ENCODE data around the gene CD160. TPM values are rescaled to one million over a fixed set of nuclear protein-coding genes. Genes with fewer than 3 reads are reported as not detected.
"Not testable (repeated sequence)": the region's sequence is repeated elsewhere in the genome, so short reads cannot be mapped to it uniquely, and the experiment has no call there.

CD160 gene
- total and polyA plus RNA-seq, 10 of the 15 experiments (the other 5 are each of a cell fraction or from before 2014, with no cell fraction given), result 0.06 to 1.1 (median 0.26) TPM; not detected in 5

DNA sequence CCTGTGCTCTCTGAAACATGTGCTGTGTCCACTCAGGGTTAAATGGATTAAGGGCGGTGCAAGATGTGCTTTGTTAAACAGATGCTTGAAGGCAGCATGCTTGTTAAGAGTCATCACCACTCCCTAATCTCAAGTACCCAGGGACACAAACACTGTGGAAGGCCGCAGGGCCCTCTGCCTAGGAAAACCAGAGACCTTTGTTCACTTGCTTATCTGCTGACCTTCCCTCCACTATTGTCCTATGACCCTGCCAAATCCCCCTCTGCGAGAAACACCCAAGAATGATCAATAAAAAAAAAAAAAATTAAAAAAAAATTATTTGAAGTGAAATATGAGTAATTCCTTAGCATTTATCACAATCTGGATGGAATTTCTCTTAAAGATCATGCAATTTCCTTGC is 45.8 kb downstream of the CD160 start:
- intact Hi-C loops (cut with micrococcal nuclease; ENCODE audit: unreplicated experiment), result not testable (repeated sequence)

DNA sequence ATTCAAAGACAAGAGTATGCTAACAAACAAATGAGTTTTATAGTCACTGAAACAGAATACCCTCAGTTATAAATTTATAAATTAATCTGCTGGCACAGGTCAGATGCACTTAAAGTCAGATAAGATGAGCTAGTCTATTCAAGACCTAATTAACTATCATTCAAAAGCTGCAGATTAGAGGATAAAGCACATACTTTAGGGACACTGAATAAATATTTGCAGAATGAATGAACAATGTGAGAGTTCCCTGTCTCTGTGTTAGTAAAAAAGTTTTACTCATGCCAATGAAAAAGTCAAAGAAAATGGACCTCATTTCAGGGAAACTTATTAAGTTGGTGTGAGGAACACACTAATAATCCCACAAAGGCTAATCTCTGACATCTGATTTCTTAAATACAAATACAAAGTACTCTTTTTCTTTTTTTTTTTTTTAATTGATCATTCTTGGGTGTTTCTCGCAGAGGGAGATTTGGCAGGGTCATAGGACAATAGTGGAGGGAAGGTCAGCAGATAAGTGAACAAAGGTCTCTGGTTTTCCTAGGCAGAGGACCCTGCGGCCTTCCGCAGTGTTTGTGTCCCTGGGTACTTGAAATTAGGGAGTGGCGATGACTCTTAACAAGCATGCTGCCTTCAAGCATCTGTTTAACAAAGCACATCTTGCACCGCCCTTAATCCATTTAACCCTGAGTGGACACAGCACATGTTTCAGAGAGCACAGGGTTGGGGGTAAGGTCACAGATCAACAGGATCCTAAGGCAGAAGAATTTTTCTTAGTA is 46.5 kb downstream of the CD160 start:
- H3K9ac ChIP-seq (ENCODE audit: control insufficient read depth, insufficient read depth, low read length); H4K20me1 ChIP-seq (ENCODE audit: control insufficient read depth, insufficient read depth); CTCF ChIA-PET; H3K27me3 ChIP-seq (replicated peaks in 1 of 2; ENCODE audit: control insufficient read depth in 2 of 2, insufficient read depth in 2 of 2, low read length in 1 of 2); H3K4me2 ChIP-seq (ENCODE audit: control insufficient read depth, insufficient read depth); H3K4me1 ChIP-seq (ENCODE audit: control insufficient read depth, insufficient read depth, low read length); RAD21 ChIA-PET (ENCODE audit: unreplicated experiment); DNase-seq (ENCODE audit: low read depth, low spot score); H3K27ac ChIP-seq (ENCODE audit: control insufficient read depth, insufficient read depth); POLR2A ChIA-PET; H3K9me3 ChIP-seq (replicated peaks; ENCODE audit: control insufficient read depth, insufficient read depth, low read length); FAIRE-seq; in situ Hi-C loops (cut with MboI); ATAC-seq; H3K4me3 ChIP-seq; H2AFZ ChIP-seq (ENCODE audit: control insufficient read depth, low read depth, low read length); H3K36me3 ChIP-seq (ENCODE audit: control insufficient read depth in 2 of 2, insufficient read depth in 2 of 2, low read length in 1 of 2); intact Hi-C loops (cut with micrococcal nuclease; ENCODE audit: unreplicated experiment); SMC1A ChIA-PET (ENCODE audit: uncharacterized antibody, unreplicated experiment); BruUV-seq (replicated peaks); H3K79me2 ChIP-seq (ENCODE audit: control insufficient read depth, insufficient read depth, low read length): not testable (repeated sequence)
- WGBS (ENCODE audit: insufficient coverage, insufficient replicate concordance, low lambda C conversion rate, missing lambda C conversion rate), result 96% methylated on average over 4 of the region's 5 CpGs

More for the DNA sequence above, 45.8 kb downstream of the CD160 start:
- BruUV-seq (replicated peaks); H3K36me3 ChIP-seq (ENCODE audit: control insufficient read depth in 2 of 2, insufficient read depth in 2 of 2, low read length in 1 of 2); H3K79me2 ChIP-seq (ENCODE audit: control insufficient read depth, insufficient read depth, low read length); H3K4me2 ChIP-seq (ENCODE audit: control insufficient read depth, insufficient read depth); ATAC-seq; H3K27ac ChIP-seq (ENCODE audit: control insufficient read depth, insufficient read depth); SMC1A ChIA-PET (ENCODE audit: uncharacterized antibody, unreplicated experiment); FAIRE-seq; H3K4me3 ChIP-seq; H3K4me1 ChIP-seq (ENCODE audit: control insufficient read depth, insufficient read depth, low read length); H2AFZ ChIP-seq (ENCODE audit: control insufficient read depth, low read depth, low read length); H3K9me3 ChIP-seq (replicated peaks; ENCODE audit: control insufficient read depth, insufficient read depth, low read length); in situ Hi-C loops (cut with MboI); H4K20me1 ChIP-seq (ENCODE audit: control insufficient read depth, insufficient read depth); CTCF ChIA-PET; RAD21 ChIA-PET (ENCODE audit: unreplicated experiment); DNase-seq (ENCODE audit: low read depth, low spot score); H3K9ac ChIP-seq (ENCODE audit: control insufficient read depth, insufficient read depth, low read length); POLR2A ChIA-PET; H3K27me3 ChIP-seq (replicated peaks in 1 of 2; ENCODE audit: control insufficient read depth in 2 of 2, insufficient read depth in 2 of 2, low read length in 1 of 2): not testable (repeated sequence)
- no CpG with 5 or more reads among the region's 3 CpGs for WGBS (ENCODE audit: insufficient coverage, insufficient replicate concordance, low lambda C conversion rate, missing lambda C conversion rate)

DNA sequence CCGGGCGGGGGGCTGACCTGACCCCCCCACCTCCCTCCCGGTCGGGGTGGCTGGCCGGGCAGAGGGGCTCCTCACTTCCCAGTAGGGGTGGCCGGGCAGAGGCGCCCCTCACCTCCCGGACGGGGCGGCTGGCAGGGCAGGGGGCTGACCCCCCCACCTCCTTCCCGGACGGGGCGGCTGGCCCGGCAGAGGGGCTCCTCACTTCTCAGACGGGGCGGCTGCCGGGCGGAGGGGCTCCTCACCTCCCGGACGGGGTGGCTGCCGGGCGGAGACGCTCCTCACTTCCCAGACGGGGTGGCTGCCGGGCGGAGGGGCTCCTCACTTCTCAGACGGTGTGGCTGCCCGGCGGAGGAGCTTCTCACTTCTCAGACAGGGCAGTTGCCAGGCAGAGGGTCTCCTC is 47.6 kb downstream of the CD160 start:
- in situ Hi-C loops (cut with MboI); H3K4me3 ChIP-seq; H3K27ac ChIP-seq (ENCODE audit: control insufficient read depth, insufficient read depth); H3K4me2 ChIP-seq (ENCODE audit: control insufficient read depth, insufficient read depth); H4K20me1 ChIP-seq (ENCODE audit: control insufficient read depth, insufficient read depth); ATAC-seq; intact Hi-C loops (cut with micrococcal nuclease; ENCODE audit: unreplicated experiment); DNase-seq (ENCODE audit: low read depth, low spot score); H3K79me2 ChIP-seq (ENCODE audit: control insufficient read depth, insufficient read depth, low read length); POLR2A ChIA-PET; BruUV-seq (replicated peaks); H2AFZ ChIP-seq (ENCODE audit: control insufficient read depth, low read depth, low read length); RAD21 ChIA-PET (ENCODE audit: unreplicated experiment); H3K36me3 ChIP-seq (ENCODE audit: control insufficient read depth in 2 of 2, insufficient read depth in 2 of 2, low read length in 1 of 2); CTCF ChIA-PET; H3K9ac ChIP-seq (ENCODE audit: control insufficient read depth, insufficient read depth, low read length); H3K9me3 ChIP-seq (replicated peaks; ENCODE audit: control insufficient read depth, insufficient read depth, low read length); H3K4me1 ChIP-seq (ENCODE audit: control insufficient read depth, insufficient read depth, low read length); SMC1A ChIA-PET (ENCODE audit: uncharacterized antibody, unreplicated experiment); H3K27me3 ChIP-seq (replicated peaks in 1 of 2; ENCODE audit: control insufficient read depth in 2 of 2, insufficient read depth in 2 of 2, low read length in 1 of 2); FAIRE-seq: not testable (repeated sequence)
- 99% methylated on average over 18 of the region's 29 CpGs for WGBS (ENCODE audit: insufficient coverage, insufficient replicate concordance, low lambda C conversion rate, missing lambda C conversion rate)

DNA sequence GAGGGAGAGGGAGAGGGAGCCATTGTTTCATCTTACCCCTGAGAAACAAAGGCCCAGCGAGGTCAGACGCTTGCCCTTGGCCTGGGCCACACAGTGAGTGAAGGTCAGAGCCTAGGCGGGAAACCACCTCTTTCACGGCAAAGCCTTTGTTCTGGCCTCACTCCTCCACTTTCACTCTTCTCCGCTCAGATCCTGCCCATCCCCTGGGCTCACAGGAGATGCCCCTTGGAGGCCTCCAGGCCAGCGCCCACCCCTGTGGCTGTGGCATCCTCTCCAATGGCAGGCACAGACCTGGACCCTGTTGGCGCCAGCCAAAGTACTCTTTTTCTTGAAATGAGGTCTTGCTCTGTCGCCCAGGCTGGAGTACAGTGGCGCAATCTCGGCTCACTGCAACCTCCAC is 48.7 kb downstream of the CD160 start:
- H2AFZ ChIP-seq (ENCODE audit: control insufficient read depth, low read depth, low read length); H3K4me3 ChIP-seq; H4K20me1 ChIP-seq (ENCODE audit: control insufficient read depth, insufficient read depth); BruUV-seq (replicated peaks); H3K36me3 ChIP-seq (ENCODE audit: control insufficient read depth in 2 of 2, insufficient read depth in 2 of 2, low read length in 1 of 2); in situ Hi-C loops (cut with MboI); H3K4me1 ChIP-seq (ENCODE audit: control insufficient read depth, insufficient read depth, low read length); DNase-seq (ENCODE audit: low read depth, low spot score); SMC1A ChIA-PET (ENCODE audit: uncharacterized antibody, unreplicated experiment); FAIRE-seq; intact Hi-C loops (cut with micrococcal nuclease; ENCODE audit: unreplicated experiment); H3K79me2 ChIP-seq (ENCODE audit: control insufficient read depth, insufficient read depth, low read length); H3K9ac ChIP-seq (ENCODE audit: control insufficient read depth, insufficient read depth, low read length); H3K27me3 ChIP-seq (replicated peaks in 1 of 2; ENCODE audit: control insufficient read depth in 2 of 2, insufficient read depth in 2 of 2, low read length in 1 of 2); H3K27ac ChIP-seq (ENCODE audit: control insufficient read depth, insufficient read depth); POLR2A ChIA-PET; H3K4me2 ChIP-seq (ENCODE audit: control insufficient read depth, insufficient read depth); H3K9me3 ChIP-seq (replicated peaks; ENCODE audit: control insufficient read depth, insufficient read depth, low read length); ATAC-seq; RAD21 ChIA-PET (ENCODE audit: unreplicated experiment): not testable (repeated sequence)
- CTCF ChIA-PET, result interaction anchor here (1.6 kb wide), 1 partner anchor 12 kb away, joined by 4 read pairs; no protein-coding TSS in a partner anchor
- WGBS (ENCODE audit: insufficient coverage, insufficient replicate concordance, low lambda C conversion rate, missing lambda C conversion rate), result 97% methylated on average over 10 of the region's 10 CpGs

All from GM12878 (cell line).